OCI-LY3 (cell line): ENCODE measurements around the gene RAB13.

Experiments used
- EZH2phosphoT487 ChIP-seq: fragments of 200-600 bp; shearing (Covaris generic); IDR thresholded peaks from 2 replicates; pipeline ENCODE4 v1.6.1; 2018; ENCODE audit warnings: antibody characterized with exemption, mixed run types, low read depth
- TF ChIP-seq, protein P1 (sequence below): fragments of 200-600, 300-600 bp; sonication (generic); IDR thresholded peaks from 2 replicates; pipeline ENCODE4 v1.5.1; 2014; ENCODE audit warnings: antibody characterized with exemption, low read length, low read depth

GRCh38 chr1:153944005-153944826 is 41.9 kb downstream of the RAB13 start:
- TF ChIP-seq, protein P1, sequence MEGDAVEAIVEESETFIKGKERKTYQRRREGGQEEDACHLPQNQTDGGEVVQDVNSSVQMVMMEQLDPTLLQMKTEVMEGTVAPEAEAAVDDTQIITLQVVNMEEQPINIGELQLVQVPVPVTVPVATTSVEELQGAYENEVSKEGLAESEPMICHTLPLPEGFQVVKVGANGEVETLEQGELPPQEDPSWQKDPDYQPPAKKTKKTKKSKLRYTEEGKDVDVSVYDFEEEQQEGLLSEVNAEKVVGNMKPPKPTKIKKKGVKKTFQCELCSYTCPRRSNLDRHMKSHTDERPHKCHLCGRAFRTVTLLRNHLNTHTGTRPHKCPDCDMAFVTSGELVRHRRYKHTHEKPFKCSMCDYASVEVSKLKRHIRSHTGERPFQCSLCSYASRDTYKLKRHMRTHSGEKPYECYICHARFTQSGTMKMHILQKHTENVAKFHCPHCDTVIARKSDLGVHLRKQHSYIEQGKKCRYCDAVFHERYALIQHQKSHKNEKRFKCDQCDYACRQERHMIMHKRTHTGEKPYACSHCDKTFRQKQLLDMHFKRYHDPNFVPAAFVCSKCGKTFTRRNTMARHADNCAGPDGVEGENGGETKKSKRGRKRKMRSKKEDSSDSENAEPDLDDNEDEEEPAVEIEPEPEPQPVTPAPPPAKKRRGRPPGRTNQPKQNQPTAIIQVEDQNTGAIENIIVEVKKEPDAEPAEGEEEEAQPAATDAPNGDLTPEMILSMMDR, result no peak
- no peak for TF ChIP-seq EZH2phosphoT487
